NOMO-1 (cell line): ENCODE measurements around the gene SIMC1.

Experiments
- DNase-seq, 2 experiments: peaks; one replicate each; lab custom pipeline; 2025; ENCODE audit not compliant: unreplicated experiment in 2 of 2; lab: John Stamatoyannopoulos, UW

SIMC1 gene

DNA sequence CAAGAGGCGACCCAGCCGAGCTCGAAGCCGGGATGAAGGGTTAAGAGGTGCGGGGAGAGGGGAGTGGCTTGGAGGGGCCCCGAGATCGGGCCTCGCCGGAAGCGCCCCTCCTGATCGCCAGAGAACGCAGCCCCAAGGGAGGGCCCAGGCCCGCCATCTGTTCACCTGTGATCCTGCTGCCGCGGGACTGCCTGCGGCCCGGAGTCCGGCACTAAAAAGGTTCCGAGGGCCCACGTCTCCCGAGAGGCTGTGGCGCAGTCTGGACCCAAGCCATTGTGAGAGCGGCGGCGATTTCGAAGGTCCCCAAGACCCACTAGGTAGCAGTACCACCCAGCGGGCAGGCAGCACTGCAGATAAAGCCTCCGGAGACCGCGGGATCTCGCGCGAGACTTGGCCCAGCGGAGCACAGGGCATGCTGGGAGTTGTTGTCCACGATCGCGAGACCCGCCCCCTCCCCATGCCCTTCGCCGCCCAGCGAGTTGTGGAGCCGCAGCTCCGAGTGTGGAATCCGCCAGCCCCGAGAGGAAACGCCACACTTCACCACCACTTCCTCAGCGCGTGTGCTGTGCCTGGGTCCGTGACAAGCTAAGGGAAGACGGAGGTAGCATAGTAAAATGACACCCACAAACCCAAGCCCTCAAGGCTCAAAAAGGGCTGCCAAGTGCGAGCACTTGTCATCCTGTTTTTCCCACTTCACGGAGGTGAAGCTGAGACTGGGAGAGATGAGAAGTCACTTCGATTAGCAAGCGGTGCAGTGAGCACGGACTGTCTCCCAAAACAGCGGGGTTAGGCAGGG is 123.4 kb downstream of the SIMC1 start, which contains the start of gene KIAA1191:
KIAA1191 (minus strand) TSS at position 328 of the 796 bp plus-strand sequence. CDS start 2,256 bp downstream, outside the sequence.
- peak; percentile 90 for DNase-seq

DNA sequence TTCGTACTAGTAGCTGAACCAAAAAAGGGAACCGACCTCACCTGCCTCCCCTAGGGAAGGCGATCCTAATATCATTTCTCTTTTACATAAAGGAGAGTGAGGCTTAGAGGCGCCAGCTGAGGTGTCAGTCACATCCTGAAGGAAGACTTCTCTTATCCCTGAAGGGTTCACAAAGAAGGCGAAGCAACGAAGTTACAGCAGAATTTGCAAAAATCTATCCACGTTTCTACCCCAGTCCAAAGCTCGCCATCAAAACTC is 123.9 kb downstream of the SIMC1 start:
- DNase-seq: peak in 1 of 2 experiments; percentile 44

DNA sequence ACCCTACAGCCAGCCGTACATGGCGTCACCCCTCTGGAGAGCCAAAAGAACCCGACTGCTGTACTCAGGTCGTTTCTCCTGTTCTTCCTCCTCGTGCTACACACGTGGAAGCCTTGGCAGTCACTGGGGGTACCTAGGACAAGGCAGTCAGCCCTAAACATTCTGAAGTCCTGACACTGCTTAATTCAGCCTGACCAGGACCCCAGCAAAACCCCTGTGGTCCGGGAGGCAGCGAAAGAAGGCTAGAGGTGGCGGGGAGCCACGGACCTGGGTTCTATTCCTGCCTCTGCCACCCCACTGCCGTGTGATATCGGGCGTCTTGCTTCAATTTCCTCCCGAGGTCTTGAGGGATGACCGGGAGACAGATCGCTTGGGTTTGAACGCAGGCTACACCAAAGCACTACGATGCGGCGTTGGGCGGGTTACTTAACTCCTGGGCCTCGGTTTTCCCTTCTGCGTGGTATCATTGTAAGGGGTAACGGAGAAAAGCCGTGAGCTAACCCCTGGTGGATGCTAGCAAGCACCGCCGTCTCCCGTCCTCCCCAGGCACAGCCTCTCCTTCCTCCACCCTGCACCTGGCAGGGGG is 126.6 kb downstream of the SIMC1 start:
- DNase-seq: no peak

DNA sequence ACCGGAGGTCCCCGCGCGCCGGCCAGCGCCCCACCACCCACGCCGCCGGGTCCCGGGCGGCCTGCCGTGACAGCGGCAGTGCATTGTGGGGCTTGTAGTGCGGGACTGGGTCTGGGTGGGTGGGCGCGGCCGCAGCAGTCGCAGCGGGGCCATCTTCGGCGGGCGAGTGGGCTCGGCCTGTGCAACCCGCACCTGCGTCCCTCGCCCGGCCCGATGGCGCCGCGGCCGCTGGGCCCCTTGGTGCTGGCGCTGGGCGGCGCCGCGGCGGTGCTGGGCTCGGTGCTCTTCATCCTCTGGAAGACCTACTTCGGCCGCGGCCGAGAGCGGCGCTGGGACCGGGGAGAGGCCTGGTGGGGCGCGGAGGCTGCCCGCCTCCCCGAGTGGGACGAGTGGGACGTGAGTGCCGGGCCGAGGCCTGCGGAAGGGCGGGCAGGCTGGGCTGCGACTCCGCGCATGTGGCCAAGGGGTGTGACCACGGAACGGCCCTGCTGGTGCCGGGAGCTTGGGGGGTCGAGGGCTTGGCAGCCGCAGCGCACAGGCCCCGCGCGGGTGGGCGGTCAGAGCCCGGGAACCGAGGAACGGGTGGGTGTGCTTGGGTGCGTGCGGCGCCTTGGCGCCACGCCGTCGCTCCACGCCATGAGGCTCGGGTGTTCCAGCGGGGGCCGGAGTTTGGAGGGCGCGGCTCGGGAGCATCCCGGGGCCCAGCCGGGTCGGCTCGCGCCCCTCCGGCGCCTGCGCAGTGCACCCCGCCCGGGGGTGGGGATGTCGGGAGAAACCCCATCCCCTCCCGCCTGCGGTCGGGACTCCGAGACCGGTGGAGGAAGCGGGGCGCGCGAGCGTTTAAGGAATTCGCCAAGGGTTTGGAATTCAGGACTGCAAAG is 127.4 kb downstream of the SIMC1 start, which contains the start of gene ARL10:
ARL10 (plus strand) TSS at position 137 of the 881 bp plus-strand sequence; CDS start at position 214, 77 bp downstream.
- DNase-seq: no peak

DNA sequence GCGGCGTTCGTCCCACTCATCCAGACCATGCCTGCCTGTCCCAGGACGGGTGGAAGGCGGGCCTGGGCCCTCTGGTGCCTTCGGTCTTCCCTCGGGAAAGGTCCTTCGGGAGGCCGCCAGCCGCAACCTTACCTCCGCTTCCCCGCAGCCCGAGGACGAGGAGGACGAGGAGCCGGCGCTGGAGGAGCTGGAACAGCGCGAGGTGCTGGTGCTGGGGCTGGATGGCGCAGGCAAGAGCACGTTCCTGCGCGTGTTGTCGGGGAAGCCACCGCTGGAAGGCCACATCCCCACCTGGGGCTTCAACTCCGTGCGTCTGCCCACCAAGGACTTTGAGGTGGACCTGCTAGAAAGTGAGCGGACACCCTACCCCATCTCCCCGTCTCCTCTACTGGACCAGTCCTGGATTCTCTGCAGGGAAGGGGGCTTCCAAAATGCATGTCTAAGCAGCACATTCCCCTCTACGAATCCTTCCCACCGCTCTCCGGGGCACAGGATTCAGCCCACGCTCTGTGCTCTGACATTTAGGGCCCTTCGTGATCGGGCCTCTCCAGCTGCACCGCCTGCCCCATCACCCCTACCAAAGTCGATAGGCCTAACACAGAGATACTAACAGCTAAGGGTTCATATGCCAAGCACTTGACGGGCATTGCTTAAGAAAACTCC is 128.1 kb downstream of the SIMC1 start:
- no peak for DNase-seq

DNA sequence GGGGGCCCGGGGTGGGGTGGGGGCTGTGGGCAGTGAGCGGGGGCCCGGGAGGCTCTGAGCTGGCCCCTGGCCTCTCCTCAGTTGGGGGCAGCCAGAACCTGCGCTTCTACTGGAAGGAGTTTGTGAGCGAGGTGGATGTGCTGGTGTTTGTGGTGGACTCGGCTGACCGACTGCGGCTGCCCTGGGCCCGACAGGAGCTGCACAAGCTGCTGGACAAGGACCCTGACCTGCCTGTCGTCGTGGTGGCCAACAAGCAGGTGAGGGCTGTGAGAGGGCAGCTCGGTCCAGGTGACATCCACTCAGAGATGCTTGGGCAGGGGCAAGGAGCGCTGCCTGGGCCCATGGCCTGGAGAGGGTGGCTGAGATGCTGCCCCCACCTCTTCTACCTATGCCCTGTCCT is 130.5 kb downstream of the SIMC1 start:
- no peak for DNase-seq

DNA sequence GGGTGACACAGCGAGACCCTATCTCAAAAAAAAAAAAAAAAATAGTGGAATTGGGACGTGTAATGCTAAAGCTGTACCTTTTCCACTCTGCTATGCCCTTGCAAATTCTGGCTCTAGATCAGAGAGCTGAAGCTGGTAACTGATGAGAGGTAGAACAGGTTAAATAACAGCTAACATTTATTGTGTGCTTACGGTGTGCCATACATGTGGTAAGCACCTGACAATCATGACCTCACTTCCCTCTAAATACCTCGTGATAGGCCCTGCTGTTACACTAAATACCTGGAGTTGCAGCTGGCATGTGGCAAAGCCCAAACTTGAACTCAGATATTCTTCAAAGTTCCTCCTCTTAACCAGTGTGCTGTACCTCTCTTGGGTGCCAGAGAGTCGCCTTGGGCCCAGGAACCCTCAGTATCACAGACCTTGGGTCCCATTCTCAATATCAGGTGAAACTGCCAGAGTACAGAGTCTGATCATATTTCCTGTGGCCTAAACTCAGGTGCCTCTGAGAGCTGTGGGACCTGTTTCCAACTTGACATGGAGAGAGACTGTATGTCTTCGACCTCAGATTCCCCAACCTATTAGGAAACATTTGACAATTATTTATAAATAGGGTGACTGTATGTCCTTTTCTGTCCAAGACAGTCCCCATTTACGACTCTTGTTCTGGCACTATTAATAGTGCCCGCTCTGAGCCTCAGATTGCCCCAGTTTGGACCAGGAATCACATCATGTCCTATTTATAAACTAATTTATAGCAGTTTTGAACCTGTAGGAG is 131.9 kb downstream of the SIMC1 start:
- no peak for DNase-seq

DNA sequence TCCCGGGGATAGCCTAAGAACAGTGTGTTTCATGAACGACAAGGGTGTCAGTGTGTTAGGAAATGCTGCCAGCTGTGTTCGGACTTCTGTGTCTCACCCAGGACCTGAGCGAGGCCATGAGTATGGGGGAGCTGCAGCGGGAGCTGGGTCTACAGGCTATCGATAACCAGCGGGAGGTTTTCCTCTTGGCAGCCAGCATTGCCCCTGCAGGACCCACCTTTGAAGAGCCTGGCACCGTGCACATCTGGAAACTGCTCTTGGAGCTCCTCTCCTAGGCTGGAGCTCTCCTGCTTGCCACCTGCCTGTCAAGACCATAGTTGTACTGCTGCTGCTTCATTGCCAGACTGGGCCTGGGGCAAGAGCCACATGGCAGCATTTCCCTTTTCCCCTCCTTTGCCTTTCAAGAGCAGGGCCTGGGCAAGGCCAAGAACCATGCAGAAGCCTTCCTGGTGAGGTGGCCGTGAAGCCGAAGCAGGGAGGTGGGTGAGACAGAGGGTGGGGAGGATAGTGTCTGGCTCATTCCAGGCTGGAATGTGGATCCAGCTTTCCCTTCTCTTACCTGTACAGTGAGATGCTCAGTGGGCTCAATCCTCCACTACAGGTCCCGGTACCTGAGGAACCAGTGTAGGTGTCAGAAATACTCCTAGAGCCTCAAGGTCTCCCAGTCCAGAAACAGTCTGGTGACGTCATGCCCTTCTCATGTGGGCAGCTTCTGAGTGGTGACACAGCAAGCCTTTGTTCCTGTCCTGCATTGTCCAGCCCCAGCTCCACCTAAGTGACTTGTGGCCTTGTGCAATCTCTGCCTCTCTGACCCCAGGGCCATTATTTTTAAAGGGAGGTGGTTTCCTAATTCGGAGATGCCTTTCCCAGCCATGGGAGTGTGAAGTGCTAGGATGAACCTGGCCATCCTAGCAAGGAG is 133.7 kb downstream of the SIMC1 start:
- DNase-seq: no peak

DNA sequence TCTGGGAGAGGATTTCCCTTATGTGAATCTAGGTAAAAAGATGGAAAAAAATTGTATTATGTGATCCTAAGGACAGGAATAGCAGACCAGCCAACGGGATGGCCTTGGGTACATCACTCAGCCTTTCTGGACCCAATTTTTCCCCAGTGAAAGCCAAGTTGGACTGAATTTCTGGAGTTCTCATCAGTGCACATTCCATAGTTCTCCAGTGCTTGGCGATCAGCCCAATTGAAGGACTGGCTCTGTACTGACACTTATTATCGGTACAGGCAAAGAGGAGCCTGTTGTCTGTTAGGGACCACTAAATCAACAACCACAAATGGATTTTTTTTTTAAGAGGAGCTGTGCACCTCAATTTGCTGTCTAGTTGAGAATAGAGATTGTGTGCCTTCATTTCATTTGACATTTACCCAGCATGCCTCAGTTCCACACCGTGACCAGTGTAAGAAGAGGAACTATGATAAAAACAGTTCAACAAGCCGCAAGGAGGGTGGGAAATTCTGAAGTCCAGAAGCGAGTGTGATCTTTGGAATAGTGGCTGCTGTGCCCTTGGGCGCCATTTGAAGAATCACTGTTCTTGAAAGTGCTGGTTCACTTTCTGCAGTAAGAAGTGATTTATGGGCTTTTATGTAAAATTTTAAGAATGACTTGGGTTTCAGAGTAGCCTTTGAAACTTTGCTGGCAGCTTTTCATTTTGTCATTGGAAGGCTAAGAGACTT is 135.0 kb downstream of the SIMC1 start:
- peak in 1 of 2 experiments; percentile 7 for DNase-seq

DNA sequence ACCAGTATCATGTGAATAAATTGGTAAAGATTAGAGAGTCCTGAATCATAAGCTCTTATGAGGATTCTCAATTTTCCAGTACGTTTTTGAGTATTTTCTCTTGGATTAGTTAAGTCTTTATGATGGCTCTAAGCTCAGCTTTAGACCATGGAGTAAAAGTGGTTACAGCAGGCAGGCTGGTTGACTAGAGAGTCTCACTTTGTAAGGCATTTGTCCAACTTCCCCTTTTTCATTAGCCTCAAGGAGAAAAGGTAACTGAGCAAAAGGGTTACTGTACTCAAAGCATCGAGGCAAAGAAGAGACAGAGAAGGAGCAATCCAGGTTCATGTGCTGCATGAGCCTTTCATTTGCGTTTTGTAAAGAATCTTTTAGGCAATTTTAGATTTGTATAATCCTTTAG is 141.7 kb downstream of the SIMC1 start:
- DNase-seq: peak in 1 of 2 experiments; percentile 37

DNA sequence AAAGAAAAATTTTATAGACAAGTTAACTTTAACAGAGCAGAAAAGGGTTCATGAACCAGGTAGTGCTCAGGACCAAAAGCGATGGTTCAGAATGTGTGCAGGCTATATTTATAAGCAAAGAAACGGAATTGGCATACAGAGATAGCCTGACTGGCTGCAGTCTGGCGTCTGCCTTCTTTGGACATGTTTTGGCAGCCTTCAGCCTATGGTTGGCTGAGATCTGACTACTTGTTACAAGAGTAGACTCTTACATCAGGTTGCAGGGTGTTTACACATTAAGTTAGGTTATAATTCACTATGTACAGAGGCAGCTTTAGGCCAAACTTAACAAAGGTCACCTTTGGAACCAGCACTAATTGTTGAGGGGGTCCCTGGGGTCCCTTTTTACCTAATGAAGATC is 143.2 kb downstream of the SIMC1 start:
- DNase-seq: no peak

DNA sequence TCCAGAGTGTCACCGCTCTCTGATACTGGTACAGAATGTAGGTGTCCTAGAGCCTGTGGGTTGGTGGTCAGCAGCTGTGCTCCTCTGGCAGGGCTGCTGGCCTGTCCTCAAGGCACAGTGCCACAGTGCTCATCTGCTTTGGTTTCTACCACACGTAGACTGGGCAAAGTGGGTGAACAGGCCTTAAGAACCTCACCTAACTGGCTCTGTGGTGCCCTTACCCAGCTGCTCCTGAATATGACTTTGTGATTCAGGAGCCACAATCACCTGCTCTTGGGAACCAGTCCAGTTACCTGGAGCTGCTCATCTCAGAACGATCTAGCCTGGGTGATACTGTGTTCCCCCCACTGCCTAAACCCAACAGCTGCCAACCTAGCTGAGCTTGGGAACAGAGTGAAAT is 143.8 kb downstream of the SIMC1 start:
- DNase-seq: no peak

DNA sequence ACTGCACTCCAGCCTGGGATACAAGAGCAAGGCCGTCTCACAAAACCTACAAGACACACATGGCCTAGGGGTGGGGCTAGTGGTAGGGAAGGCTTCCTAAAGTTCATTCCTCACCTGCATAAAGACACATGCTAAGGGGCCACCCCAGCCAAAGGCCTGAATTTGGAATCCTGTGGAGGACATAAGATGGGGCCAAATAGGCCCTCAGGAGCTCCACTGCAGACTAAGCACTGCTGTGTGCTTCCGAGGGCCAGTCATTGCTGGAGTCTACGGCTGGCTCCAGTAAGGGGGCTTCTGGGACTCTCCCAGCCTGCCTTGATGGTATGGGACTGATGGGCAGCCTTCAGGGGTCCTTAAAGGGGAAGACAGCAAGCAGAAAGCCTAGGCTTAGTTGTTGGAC is 144.5 kb downstream of the SIMC1 start:
- no peak for DNase-seq

DNA sequence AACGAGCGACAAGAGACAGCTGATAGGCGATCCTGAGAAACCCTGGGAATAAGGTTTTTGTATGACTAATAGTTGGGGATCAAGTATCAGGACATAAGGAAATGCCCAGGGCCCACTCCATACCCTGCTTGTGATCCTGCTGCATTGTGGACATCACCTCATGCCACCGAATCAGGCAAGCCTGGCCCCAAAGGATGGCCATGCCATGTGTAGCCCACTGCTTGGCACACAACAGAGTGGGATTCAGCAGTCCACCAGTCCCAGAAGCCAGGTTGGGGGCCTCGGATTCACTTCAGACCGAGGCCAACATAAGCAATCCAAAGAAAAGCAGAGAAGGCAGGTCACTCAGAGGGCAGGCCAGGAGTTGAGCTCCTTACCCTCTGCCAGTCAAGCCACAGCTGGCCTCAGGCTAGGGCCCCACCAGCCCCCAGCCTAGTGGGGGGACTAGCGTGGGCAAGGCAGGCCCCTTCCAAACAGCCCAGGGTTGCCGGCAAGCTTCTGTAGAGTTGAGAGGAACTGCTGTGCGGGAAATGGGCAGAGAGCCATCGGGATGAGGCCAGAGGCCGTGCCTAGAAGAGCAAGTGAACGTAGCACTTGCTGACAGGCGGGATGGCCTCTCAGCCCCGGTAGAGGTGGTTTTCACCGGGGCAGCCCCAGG is 145.2 kb downstream of the SIMC1 start:
- no peak for DNase-seq

DNA sequence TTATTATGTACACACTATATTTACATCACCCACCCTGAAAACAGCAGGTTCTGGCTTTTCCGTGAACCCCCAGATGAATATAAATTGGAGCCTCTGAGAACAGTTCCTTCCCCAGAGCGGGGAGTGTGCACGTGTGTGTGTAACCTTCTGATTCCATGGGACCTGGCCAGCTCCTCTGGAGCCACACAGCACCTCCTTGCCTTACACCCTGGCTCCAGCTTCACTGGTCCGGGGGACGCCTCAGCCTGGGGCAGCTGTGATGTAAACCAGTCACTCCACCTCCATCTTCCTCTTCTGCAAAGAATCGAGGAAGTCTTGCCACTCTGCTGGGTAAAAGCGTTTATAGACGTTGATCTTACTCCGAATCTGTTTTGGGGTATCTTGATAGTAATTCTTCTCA is 145.7 kb downstream of the SIMC1 start:
- DNase-seq: no peak

DNA sequence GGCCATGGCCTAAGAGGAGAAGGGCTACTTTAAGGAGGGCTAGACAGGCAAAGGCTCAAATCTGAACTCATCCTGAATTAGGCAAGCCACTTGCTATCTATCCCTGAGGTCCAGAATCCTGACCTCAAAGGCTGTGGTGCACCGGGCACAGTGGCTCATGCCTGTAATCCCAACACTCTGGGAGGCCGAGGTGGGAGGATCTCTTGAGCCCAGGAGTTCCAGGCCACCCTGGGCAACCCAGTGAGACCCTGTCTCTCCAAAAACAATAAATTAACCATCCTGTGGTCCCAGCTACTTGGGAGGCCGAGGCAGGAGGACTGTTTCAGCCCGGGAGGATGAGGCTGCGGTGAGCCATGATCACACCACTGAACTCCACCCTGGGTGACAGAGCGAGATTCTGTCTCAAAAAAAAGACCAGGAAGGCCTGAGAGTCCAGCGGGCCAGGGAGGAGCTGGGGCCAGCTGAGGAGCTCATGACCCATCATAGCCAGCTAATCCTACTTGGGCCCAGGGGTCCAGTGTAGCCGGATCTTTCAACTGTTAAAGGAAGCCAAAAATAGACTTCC is 146.2 kb downstream of the SIMC1 start:
- DNase-seq: no peak

DNA sequence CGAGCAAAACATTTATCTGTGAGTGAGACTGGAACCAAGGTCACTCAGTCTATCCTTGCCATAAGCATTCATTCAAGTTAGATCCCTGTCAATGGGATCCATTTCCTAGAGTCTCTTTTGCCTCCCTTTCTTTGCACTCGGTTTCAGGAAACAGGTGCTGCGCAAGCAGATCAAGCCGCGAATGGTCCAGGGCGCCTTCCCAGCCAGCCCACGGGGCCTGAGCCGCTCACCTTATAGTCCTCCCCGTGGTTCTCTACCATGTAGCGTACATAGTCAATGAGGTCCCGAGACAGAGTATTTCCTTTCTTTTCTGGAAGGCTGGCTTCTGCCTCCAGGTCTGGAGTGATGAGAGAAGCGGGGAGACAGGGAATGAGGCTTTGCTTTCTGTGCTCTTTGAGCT is 146.8 kb downstream of the SIMC1 start:
- DNase-seq: no peak

DNA sequence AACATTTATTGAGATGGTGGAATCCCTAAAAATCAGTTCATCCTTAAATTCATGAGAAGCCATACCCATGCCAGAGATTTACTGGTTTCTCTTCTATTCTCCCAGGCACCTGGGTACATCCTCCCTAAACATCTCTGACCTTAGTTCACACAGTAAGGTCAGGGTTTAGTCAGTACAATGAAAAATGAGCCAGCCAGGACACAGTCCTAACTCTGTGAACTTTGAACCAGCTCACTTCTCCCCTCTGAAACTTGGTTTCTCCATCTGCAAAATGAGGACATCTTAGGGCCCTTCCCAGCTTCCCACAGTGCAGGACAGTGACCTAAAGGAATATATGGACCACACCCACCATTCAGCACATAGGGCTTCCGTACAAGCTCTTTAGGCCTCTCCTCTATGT is 148.3 kb downstream of the SIMC1 start:
- no peak for DNase-seq
